ENCODE data around the gene MLIP. TPM values are rescaled to one million over a fixed set of nuclear protein-coding genes. Genes with fewer than 3 reads are reported as not detected.

MLIP gene
- total and polyA plus RNA-seq, 10 donors, result 0.02 to 0.30 (median 0.07) TPM; not detected in 6

GRCh38 chr6:54125493-54125892 lies 14.2 kb downstream of the MLIP start:
- H3K9me3 ChIP-seq, result no peaks in the 10 kb centered on the region
- TF ChIP-seq POLR2A (IDR thresholded peaks at IDR 0.05) (no peak), CTCF (IDR thresholded peaks at IDR 0.05 in 8 of 11, conservative IDR thresholded peaks at IDR 0.05 in 3 of 11) (no peak), POLR2AphosphoS5 (IDR thresholded peaks at IDR 0.05) (no peak)
- WGBS, 5 donors, result 56 to 80% (median 67%) methylated on average over 5 of the region's 5 CpGs
- intact Hi-C loops (cut with DNase I; ENCODE audit: low total_unique reads), result no loop called here
- H3K27me3 ChIP-seq (replicated peaks in 1 of 7), result no peaks in the 10 kb centered on the region
- DNase-seq, result no peak
- H3K27ac ChIP-seq, result no peak overlapping the region
- H3K4me3 ChIP-seq, result no peak overlapping the region
- H3K36me3 ChIP-seq, result no peaks in the 10 kb centered on the region
- H3K4me1 ChIP-seq, result no peaks in the 10 kb centered on the region

- Histone ChIP-seq H3K9me3 (no peaks in the 10 kb centered on the region), H3K4me3 (no peak overlapping the region), H3K4me1 (no peaks in the 10 kb centered on the region), H3K27ac (no peak overlapping the region), H3K27me3 (replicated peaks in 1 of 7) (no peaks in the 10 kb centered on the region), H3K36me3 (no peaks in the 10 kb centered on the region)
- intact Hi-C loops (cut with DNase I; ENCODE audit: low total_unique reads), result no loop called here
- no peak for DNase-seq
- no peak for TF ChIP-seq POLR2AphosphoS5 (IDR thresholded peaks at IDR 0.05)
- no peak for TF ChIP-seq CTCF (IDR thresholded peaks at IDR 0.05 in 8 of 11, conservative IDR thresholded peaks at IDR 0.05 in 3 of 11)
- no peak for TF ChIP-seq POLR2A (IDR thresholded peaks at IDR 0.05)
- WGBS, 5 donors, result 73 to 91% (median 75%) methylated on average over 3 of the region's 3 CpGs
Observed at GRCh38 chr6:54130179-54130578, 18.9 kb downstream of the MLIP start.

- H3K27me3 ChIP-seq (replicated peaks in 1 of 7), result no peaks in the 10 kb centered on the region
- H3K36me3 ChIP-seq, result no peaks in the 10 kb centered on the region
- H3K27ac ChIP-seq, result no peak overlapping the region
- 66 to 85% (median 71%) methylated on average over 2 of the region's 2 CpGs for WGBS, 5 donors
- H3K9me3 ChIP-seq, result no peaks in the 10 kb centered on the region
- H3K4me3 ChIP-seq, result no peak overlapping the region
- intact Hi-C loops (cut with DNase I; ENCODE audit: low total_unique reads), result no loop called here
- no peaks in the 10 kb centered on the region for H3K4me1 ChIP-seq
- no peak for TF ChIP-seq POLR2A (IDR thresholded peaks at IDR 0.05)
- no peak for TF ChIP-seq CTCF (IDR thresholded peaks at IDR 0.05 in 8 of 11, conservative IDR thresholded peaks at IDR 0.05 in 3 of 11)
- DNase-seq, result no peak
Observed at GRCh38 chr6:54132587-54132986, 21.3 kb downstream of the MLIP start.

GRCh38 chr6:54133186-54133585 lies 21.9 kb downstream of the MLIP start:
- H3K27me3 ChIP-seq (replicated peaks in 1 of 7), result no peaks in the 10 kb centered on the region
- intact Hi-C loops (cut with DNase I; ENCODE audit: low total_unique reads), result no loop called here
- no peaks in the 10 kb centered on the region for H3K36me3 ChIP-seq
- WGBS, 5 donors, result 86 to 93% (median 88%) methylated on average over 3 of the region's 3 CpGs
- H3K27ac ChIP-seq, result no peak overlapping the region
- no peaks in the 10 kb centered on the region for H3K4me1 ChIP-seq
- no peaks in the 10 kb centered on the region for H3K9me3 ChIP-seq
- DNase-seq, result no peak
- TF ChIP-seq POLR2AphosphoS5 (IDR thresholded peaks at IDR 0.05) (no peak), CTCF (IDR thresholded peaks at IDR 0.05 in 8 of 11, conservative IDR thresholded peaks at IDR 0.05 in 3 of 11) (no peak), POLR2A (IDR thresholded peaks at IDR 0.05) (no peak)
- no peak overlapping the region for H3K4me3 ChIP-seq

Data from spleen (tissue), 11 donors.